H1 (cell line): ENCODE measurements around the gene BHLHE23. TPM values are rescaled to one million over a fixed set of nuclear protein-coding genes. Genes with fewer than 3 reads are reported as not detected.

ENCODE experiments used
- EGR1 ChIP-seq: IDR thresholded peaks from 2 replicates; pipeline ENCODE4 v1.6.1; 2011; ENCODE audit warnings: low read depth, low read length, borderline replicate concordance
- FOSL1 ChIP-seq: IDR thresholded peaks from 2 replicates; pipeline ENCODE4 v1.6.1; 2011; ENCODE audit warnings: mild to moderate bottlenecking, low read depth, low read length, moderate library complexity; ENCODE audit not compliant: insufficient read depth
- JUND ChIP-seq: IDR thresholded peaks from 2 replicates; pipeline ENCODE4 v1.6.1; 2011; ENCODE audit warnings: mild to moderate bottlenecking, improper control_type of control experiment, low read length
- KDM1A ChIP-seq: fragments of 200-600, 300-600 bp; sonication (generic); IDR thresholded peaks from 2 replicates; pipeline ENCODE4 v1.7.1; 2016; ENCODE audit warnings: mild to moderate bottlenecking, low read length, borderline replicate concordance
- polyA plus RNA-seq, 7 experiments: library from polyadenylated mRNA; depleted of rRNA in 3 of 7; stranded (reverse) in 5 of 7; unstranded in 2 of 7; fragments of >200 nt in 5 of 7; fragments of 200-250 nt in 2 of 7; gene quantifications; 1 replicate in 5 of 7; 2 replicates in 1 of 7; 4 replicates in 1 of 7; pipeline versions ENCODE4 v1.2.1 to v1.2.3, GENCODE V29; 2011 to 2013; ENCODE audit warnings: missing spikeins in 2 of 7, mixed read lengths in 2 of 7
- total RNA-seq: library from RNA; stranded (reverse); fragmentation: NEBNext Ultra II Directional; extraction: Animal tissue kit (Norgen Biotek cat#: 25700); gene quantifications from 2 replicates; pipeline ENCODE4 v1.2.1, GENCODE V29; 2021

Gene BHLHE23
- total and polyA plus RNA-seq, 2 of the 8 experiments (the other 6 are each of a cell fraction or from before 2014, with no cell fraction given) = 0.47 TPM; not detected in 1

GRCh38 chr20:62975251-62975760 lies 31.5 kb downstream of the BHLHE23 start (continued):
- TF ChIP-seq FOSL1 (no peak), EGR1 (no peak), JUND (no peak), KDM1A (no peak)
